A549 (cell line): ENCODE measurements around the gene MTFMT. TPM values are rescaled to one million over a fixed set of nuclear protein-coding genes. Genes with fewer than 3 reads are reported as not detected.

Experiments
- ATAC-seq, 2 experiments: fragments of 200-7000 bp in 1 of 2; fragments of >200 bp in 1 of 2; cut with Nextera tagmentation in 1 of 2; cut with Tn5 transposase in 1 of 2; 3 replicates each; pipeline versions ENCODE4 v1.8.0 to v1.9.1; 2018 to 2020; ENCODE audit warnings: mild to moderate bottlenecking in 1 of 2, moderate library complexity in 1 of 2
- CTCF ChIA-PET: fragments of 300-600 bp; sonication (Branson Sonifier 250); formaldehyde crosslinking; extraction: SDS; loops from one replicate; lab custom pipeline; 2021; ENCODE audit warnings: antibody characterized with exemption, inconsistent platforms; lab: Yijun Ruan, JAX
- POLR2A ChIA-PET: fragments of 350-600 bp; formaldehyde crosslinking; extraction: SDS; loops from one replicate; lab custom pipeline; 2021; ENCODE audit warnings: antibody characterized with exemption, inconsistent platforms; lab: Yijun Ruan, JAX
- DNase-seq, 2 experiments: peaks; one replicate each; pipeline versions ENCODE4 v3.0.0 to v3.0.0-alpha.2; 2011 to 2016; ENCODE audit warnings: low read depth in 1 of 2, low spot score in 1 of 2
- FAIRE-seq: peaks from 2 replicates; lab custom pipeline; 2011; peaks lifted over from hg19 to GRCh38; lab: Jason Lieb, UNC
- H3K27ac ChIP-seq, 2 experiments: fragments of >200 bp; sonication (Bioruptor Twin); formaldehyde crosslinking; 3 replicates each; pipeline ENCODE4 v1.5.1; 2016 to 2017
- H3K4me1 ChIP-seq: fragments of >200 bp; sonication (Bioruptor Twin); formaldehyde crosslinking; 3 replicates; pipeline ENCODE4 v1.6.1; 2016
- H3K4me2 ChIP-seq: fragments of >200 bp; sonication (Bioruptor Twin); formaldehyde crosslinking; 3 replicates; pipeline ENCODE4 v1.6.1; 2016
- H3K4me3 ChIP-seq: fragments of >200 bp; sonication (Bioruptor Twin); formaldehyde crosslinking; 3 replicates; pipeline ENCODE4 v1.5.1; 2016
- H3K9me3 ChIP-seq: fragments of >200 bp; sonication (Bioruptor Twin); formaldehyde crosslinking; 3 replicates; pipeline ENCODE4 v1.6.1; 2016
- EP300 ChIP-seq, 2 experiments: fragments of >200 bp; sonication (Bioruptor Twin); formaldehyde crosslinking; IDR thresholded peaks; 2 replicates in 1 of 2; 3 replicates in 1 of 2; pipeline ENCODE4 v1.6.1; 2016 to 2017
- HDAC2 ChIP-seq: fragments of 200-600 bp; sonication (generic); IDR thresholded peaks from 2 replicates; pipeline ENCODE4 v1.6.1; 2016
- HOXB5 ChIP-seq: fragments of 250-450 bp; sonication (Bioruptor Pico); IDR thresholded peaks from 2 replicates; pipeline ENCODE4 v1.5.0; 2020; ENCODE audit warnings: mild to moderate bottlenecking, moderate library complexity
- MAFK ChIP-seq: fragments of 450-650 bp; IDR thresholded peaks from 2 replicates; pipeline ENCODE4 v1.6.1; 2014; ENCODE audit not compliant: partially characterized antibody
- NPAS2 ChIP-seq: fragments of 250-450 bp; sonication (Bioruptor Pico); IDR thresholded peaks from 2 replicates; pipeline ENCODE4 v1.8.0; 2022; ENCODE audit warnings: mild to moderate bottlenecking, moderate library complexity, borderline replicate concordance
- RAD21 ChIP-seq, 2 experiments: fragments of >200 bp in 1 of 2; sonication (Bioruptor Twin) in 1 of 2; formaldehyde crosslinking in 1 of 2; IDR thresholded peaks in 1 of 2; conservative IDR thresholded peaks in 1 of 2; 2 replicates in 1 of 2; 3 replicates in 1 of 2; pipeline ENCODE4 v1.6.1; 2012 to 2018; ENCODE audit warnings: inconsistent platforms in 1 of 2
- RCOR1 ChIP-seq: fragments of 150-350 bp; IDR thresholded peaks from 2 replicates; pipeline ENCODE4 v1.6.1; 2014; ENCODE audit warnings: antibody characterized with exemption, low read length, low read depth
- SMC3 ChIP-seq: fragments of >200 bp; sonication (Bioruptor Twin); formaldehyde crosslinking; IDR thresholded peaks from 3 replicates; pipeline ENCODE4 v1.6.1; 2018; ENCODE audit warnings: inconsistent platforms
- SREBF2 ChIP-seq: fragments of 450-650 bp; IDR thresholded peaks from 2 replicates; pipeline ENCODE4 v1.6.1; 2014; ENCODE audit warnings: mild to moderate bottlenecking, moderate library complexity
- TFCP2L1 ChIP-seq: fragments of 250-450 bp; sonication (Bioruptor Pico); IDR thresholded peaks from 2 replicates; pipeline ENCODE4 v1.5.0; 2021; ENCODE audit warnings: mild to moderate bottlenecking
- TP53 ChIP-seq: fragments of 250-450 bp; sonication (Bioruptor Pico); IDR thresholded peaks from 2 replicates; pipeline ENCODE4 v1.5.0; 2021; ENCODE audit warnings: mild to moderate bottlenecking, moderate library complexity
- USF2 ChIP-seq: fragments of 450-650 bp; IDR thresholded peaks from 2 replicates; pipeline ENCODE4 v1.6.1; 2014; ENCODE audit warnings: antibody characterized with exemption
- ZNF302 ChIP-seq: fragments of 250-450 bp; sonication (Bioruptor Pico); IDR thresholded peaks from 2 replicates; pipeline ENCODE4 v1.9.0; 2021; ENCODE audit warnings: inconsistent platforms, mild to moderate bottlenecking, moderate library complexity
- ZSCAN20 ChIP-seq: fragments of 250-450 bp; sonication (Bioruptor Pico); IDR thresholded peaks from 2 replicates; pipeline ENCODE4 v1.8.0; 2022; ENCODE audit warnings: mild to moderate bottlenecking, moderate library complexity
- WGBS: methylation state at CpG from one replicate; pipeline ENCODE4 v1.1.6; 2017; ENCODE audit errors: missing lambda C conversion rate; 5-methylcytosine and 5-hydroxymethylcytosine counted together
- polyA plus RNA-seq, 4 experiments: library from polyadenylated mRNA; depleted of rRNA in 3 of 4; stranded (reverse); fragments of >200 nt; fragmentation: RNase III in 1 of 4; extraction: RNeasy Plus Mini Kit Qiagen cat#74134 plus additional on column Dnase treatment in 1 of 4; gene quantifications; 2 replicates in 3 of 4; 3 replicates in 1 of 4; pipeline ENCODE4 v1.2.3, GENCODE V29; 2011 to 2017
- TF ChIP-seq, protein P1 (sequence below): fragments of 250-450 bp; sonication (Bioruptor Pico); IDR thresholded peaks from 2 replicates; pipeline ENCODE4 v1.5.0; 2021; ENCODE audit warnings: mild to moderate bottlenecking, moderate library complexity, borderline replicate concordance
- TF ChIP-seq, protein P2 (sequence below): fragments of >200 bp; sonication (Bioruptor Twin); formaldehyde crosslinking; IDR thresholded peaks from 3 replicates; pipeline ENCODE4 v1.5.1; 2016

MTFMT gene
- polyA plus RNA-seq, 2 of the 4 experiments (the other 2 are of a cell fraction), result 21.4 to 23.4 TPM

GRCh38 chr15:65055201-65055870, 25.9 kb upstream of the MTFMT start:
- Histone ChIP-seq H3K4me3 (no peak overlapping the region), H3K4me2 (peak overlapping the region; percentile 19; the same call in 2 of the 3 replicates), H3K27ac (peak overlapping the region; percentile 43 to 75), H3K4me1 (peaks cover 43% of the 10 kb centered on the region), H3K9me3 (no peaks in the 10 kb centered on the region)
- ATAC-seq, result peak in 1 of 2 experiments; percentile 30; a peak in 3 of 6 replicates
- TF ChIP-seq NPAS2 (CRISPR knock-in tag), result no peak
- TF ChIP-seq RCOR1, result no peak
- no peak for TF ChIP-seq ZNF302 (CRISPR knock-in tag)
- TF ChIP-seq, protein P1, sequence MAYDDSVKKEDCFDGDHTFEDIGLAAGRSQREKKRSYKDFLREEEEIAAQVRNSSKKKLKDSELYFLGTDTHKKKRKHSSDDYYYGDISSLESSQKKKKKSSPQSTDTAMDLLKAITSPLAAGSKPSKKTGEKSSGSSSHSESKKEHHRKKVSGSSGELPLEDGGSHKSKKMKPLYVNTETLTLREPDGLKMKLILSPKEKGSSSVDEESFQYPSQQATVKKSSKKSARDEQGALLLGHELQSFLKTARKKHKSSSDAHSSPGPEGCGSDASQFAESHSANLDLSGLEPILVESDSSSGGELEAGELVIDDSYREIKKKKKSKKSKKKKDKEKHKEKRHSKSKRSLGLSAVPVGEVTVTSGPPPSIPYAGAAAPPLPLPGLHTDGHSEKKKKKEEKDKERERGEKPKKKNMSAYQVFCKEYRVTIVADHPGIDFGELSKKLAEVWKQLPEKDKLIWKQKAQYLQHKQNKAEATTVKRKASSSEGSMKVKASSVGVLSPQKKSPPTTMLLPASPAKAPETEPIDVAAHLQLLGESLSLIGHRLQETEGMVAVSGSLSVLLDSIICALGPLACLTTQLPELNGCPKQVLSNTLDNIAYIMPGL (CRISPR knock-in tag), result no peak
- TF ChIP-seq, protein P2, sequence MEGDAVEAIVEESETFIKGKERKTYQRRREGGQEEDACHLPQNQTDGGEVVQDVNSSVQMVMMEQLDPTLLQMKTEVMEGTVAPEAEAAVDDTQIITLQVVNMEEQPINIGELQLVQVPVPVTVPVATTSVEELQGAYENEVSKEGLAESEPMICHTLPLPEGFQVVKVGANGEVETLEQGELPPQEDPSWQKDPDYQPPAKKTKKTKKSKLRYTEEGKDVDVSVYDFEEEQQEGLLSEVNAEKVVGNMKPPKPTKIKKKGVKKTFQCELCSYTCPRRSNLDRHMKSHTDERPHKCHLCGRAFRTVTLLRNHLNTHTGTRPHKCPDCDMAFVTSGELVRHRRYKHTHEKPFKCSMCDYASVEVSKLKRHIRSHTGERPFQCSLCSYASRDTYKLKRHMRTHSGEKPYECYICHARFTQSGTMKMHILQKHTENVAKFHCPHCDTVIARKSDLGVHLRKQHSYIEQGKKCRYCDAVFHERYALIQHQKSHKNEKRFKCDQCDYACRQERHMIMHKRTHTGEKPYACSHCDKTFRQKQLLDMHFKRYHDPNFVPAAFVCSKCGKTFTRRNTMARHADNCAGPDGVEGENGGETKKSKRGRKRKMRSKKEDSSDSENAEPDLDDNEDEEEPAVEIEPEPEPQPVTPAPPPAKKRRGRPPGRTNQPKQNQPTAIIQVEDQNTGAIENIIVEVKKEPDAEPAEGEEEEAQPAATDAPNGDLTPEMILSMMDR, result no peak
- TF ChIP-seq TP53 (CRISPR knock-in tag), result no peak
- TF ChIP-seq TFCP2L1 (CRISPR knock-in tag), result no peak
- no peak for TF ChIP-seq ZSCAN20 (CRISPR knock-in tag)
- TF ChIP-seq EP300 (IDR thresholded peaks at IDR 0.05), result no peak
- no peak for TF ChIP-seq USF2
- no peak for TF ChIP-seq HDAC2
- ChIA-PET POLR2A (no interaction called here), CTCF (interaction anchor here (0.7 to 33.7 kb wide), 17 partner anchors 14 to 332 kb away, joined by 3 to 1280 read pairs (median 6); partner anchors contain the start of genes KBTBD13, PDCD7, RASL12 and SLC51B)
- no peak for FAIRE-seq
- WGBS, result 54% methylated on average over 6 of the region's 6 CpGs
- no peak for DNase-seq

GRCh38 chr15:65054333-65055200, 25.1 kb upstream of the MTFMT start:
- Histone ChIP-seq H3K4me3 (no peak overlapping the region), H3K4me2 (peak overlapping the region; percentile 19; the same call in 2 of the 3 replicates), H3K4me1 (peaks cover 51% of the 10 kb centered on the region), H3K27ac (peak overlapping the region; percentile 43 to 75), H3K9me3 (no peaks in the 10 kb centered on the region)
- peak; percentile 83 to 91 for ATAC-seq
- 69% methylated on average over 26 of the region's 26 CpGs for WGBS
- no peak for FAIRE-seq
- DNase-seq, result peak; percentile 79 to 93
- peak; percentile 95 to 98 for TF ChIP-seq RAD21 (conservative IDR thresholded peaks at IDR 0.05 in 1 of 2, IDR thresholded peaks at IDR 0.05 in 1 of 2)
- no peak for TF ChIP-seq TP53 (CRISPR knock-in tag)
- TF ChIP-seq HOXB5 (CRISPR knock-in tag), result no peak
- TF ChIP-seq, protein P2, result peak; percentile 94
- TF ChIP-seq MAFK, result peak; percentile 11
- peak; percentile 97 for TF ChIP-seq SMC3
- no peak for TF ChIP-seq SREBF2
- POLR2A ChIA-PET, result interaction anchor here (0.5 kb wide), 1 partner anchor 217 kb away, joined by 4 read pairs; no protein-coding TSS in a partner anchor
- CTCF ChIA-PET, result interaction anchor here (0.6 to 33.7 kb wide), 24 partner anchors 13 to 332 kb away, joined by 3 to 1280 read pairs (median 5); partner anchors contain the start of genes KBTBD13, PDCD7, RASL12 and SLC51B
